ENCODE data around the gene BMPR1A.

DNA sequence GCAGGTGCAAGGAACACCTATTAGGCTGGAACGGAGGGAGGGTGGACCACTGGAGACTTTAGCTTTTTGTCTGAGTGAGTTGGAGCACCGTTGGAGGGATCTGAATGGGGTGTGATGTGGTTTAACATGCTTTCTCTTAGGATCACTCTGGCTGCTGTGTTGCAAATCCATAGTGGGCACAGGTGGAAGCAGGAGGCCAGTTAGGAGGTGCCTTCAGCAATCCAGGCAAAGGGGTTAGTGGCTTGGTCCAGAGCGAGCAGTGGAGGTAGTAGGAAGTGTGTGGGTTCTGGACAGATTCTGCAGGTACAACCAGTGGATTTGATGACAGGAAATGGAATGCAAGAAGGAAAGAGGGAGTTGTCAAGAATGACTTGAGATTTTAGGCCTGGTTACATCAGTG is 106.0 kb downstream of the BMPR1A start:
- no peak for TF ChIP-seq CTCF (IDR thresholded peaks at IDR 0.05)
- no peak for TF ChIP-seq USF2 (CRISPR knock-in tag; IDR thresholded peaks at IDR 0.05)
- no peak for TF ChIP-seq ZNF121 (CRISPR knock-in tag; IDR thresholded peaks at IDR 0.05)
- TF ChIP-seq, protein P1, sequence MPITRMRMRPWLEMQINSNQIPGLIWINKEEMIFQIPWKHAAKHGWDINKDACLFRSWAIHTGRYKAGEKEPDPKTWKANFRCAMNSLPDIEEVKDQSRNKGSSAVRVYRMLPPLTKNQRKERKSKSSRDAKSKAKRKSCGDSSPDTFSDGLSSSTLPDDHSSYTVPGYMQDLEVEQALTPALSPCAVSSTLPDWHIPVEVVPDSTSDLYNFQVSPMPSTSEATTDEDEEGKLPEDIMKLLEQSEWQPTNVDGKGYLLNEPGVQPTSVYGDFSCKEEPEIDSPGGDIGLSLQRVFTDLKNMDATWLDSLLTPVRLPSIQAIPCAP (CRISPR knock-in tag; IDR thresholded peaks at IDR 0.05), result no peak
- TF ChIP-seq ZNF263 (CRISPR knock-in tag; IDR thresholded peaks at IDR 0.05; ENCODE audit: low read depth), result no peak
- TF ChIP-seq TEAD4 (CRISPR knock-in tag; IDR thresholded peaks at IDR 0.05), result no peak
- TF ChIP-seq GRHL2 (CRISPR knock-in tag; IDR thresholded peaks at IDR 0.05; ENCODE audit: insufficient replicate concordance, severe bottlenecking), result no peak
- TF ChIP-seq, protein P2, sequence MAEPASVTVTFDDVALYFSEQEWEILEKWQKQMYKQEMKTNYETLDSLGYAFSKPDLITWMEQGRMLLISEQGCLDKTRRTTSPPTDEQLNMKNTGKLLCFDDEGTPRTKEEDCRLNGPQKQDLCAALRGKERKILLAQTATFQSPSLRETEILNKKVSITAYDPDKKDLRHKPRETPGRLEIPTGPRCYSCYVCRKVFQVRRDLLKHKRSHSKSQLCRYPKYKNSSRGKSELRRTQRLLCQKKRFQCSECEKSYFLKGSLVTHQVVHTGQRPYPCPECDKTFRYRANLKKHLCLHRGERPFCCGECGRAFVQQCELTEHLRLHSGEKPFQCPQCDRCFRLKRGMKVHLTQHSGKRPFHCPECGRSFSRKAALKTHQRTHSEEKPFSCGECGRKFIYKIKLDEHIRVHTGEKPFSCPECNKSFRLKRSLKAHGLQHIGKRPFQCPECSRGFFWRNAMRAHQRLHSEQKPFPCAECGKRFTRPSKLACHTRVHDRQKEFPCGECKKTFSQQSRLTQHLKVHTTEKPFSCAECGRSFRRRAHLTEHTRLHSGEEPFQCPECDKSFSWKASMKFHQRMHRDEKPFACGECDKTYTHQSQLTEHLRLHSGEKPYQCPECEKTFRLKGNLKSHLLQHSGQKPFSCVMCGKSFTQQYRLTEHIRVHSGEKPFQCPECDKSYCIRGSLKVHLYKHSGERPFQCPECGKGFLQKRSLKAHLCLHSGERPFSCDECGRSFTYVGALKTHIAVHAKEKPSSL (CRISPR knock-in tag; conservative IDR thresholded peaks at IDR 0.05), result no peak
- TF ChIP-seq CREB1 (CRISPR knock-in tag; IDR thresholded peaks at IDR 0.05), result no peak
- TF ChIP-seq E2F1 (CRISPR knock-in tag; IDR thresholded peaks at IDR 0.05), result no peak
- TF ChIP-seq MAX (CRISPR knock-in tag; IDR thresholded peaks at IDR 0.05), result no peak
